ENCODE measurements around the gene SFXN5. TPM values are rescaled to one million over a fixed set of nuclear protein-coding genes. Genes with fewer than 3 reads are reported as not detected.

SFXN5 gene
- total and polyA plus RNA-seq, 2 donors: 9.2 to 11.8 TPM

GRCh38 chr2:72979896-72980295, 91.6 kb downstream of the SFXN5 start:
- 63% methylated on average over 3 of the region's 3 CpGs for WGBS
- H3K4me3 ChIP-seq (ENCODE audit: low read depth, low read length): no peak overlapping the region
- H3K36me3 ChIP-seq (ENCODE audit: insufficient read depth): no peaks in the 10 kb centered on the region
- no peak overlapping the region for H3K27ac ChIP-seq (ENCODE audit: low read depth)
- DNase-seq (ENCODE audit: extremely low spot score): no peak
- H3K4me1 ChIP-seq (ENCODE audit: insufficient read depth): no peaks in the 10 kb centered on the region

GRCh38 chr2:72975017-72975416, 96.5 kb downstream of the SFXN5 start:
- no peak for DNase-seq (ENCODE audit: extremely low spot score)
- WGBS: 65% methylated on average over 3 of the region's 3 CpGs
- Histone ChIP-seq H3K4me1 (ENCODE audit: insufficient read depth) (no peaks in the 10 kb centered on the region), H3K36me3 (ENCODE audit: insufficient read depth) (no peaks in the 10 kb centered on the region), H3K27ac (ENCODE audit: low read depth) (no peak overlapping the region), H3K4me3 (ENCODE audit: low read depth, low read length) (no peak overlapping the region)

GRCh38 chr2:72974436-72974754, 97.1 kb downstream of the SFXN5 start:
- Histone ChIP-seq H3K27ac (ENCODE audit: low read depth) (no peak overlapping the region), H3K4me3 (ENCODE audit: low read depth, low read length) (no peak overlapping the region), H3K36me3 (ENCODE audit: insufficient read depth) (peaks cover 2% of the 10 kb centered on the region), H3K4me1 (ENCODE audit: insufficient read depth) (no peaks in the 10 kb centered on the region)
- 82% methylated on average over 2 of the region's 2 CpGs for WGBS
- no peak for DNase-seq (ENCODE audit: extremely low spot score)

DNA sequence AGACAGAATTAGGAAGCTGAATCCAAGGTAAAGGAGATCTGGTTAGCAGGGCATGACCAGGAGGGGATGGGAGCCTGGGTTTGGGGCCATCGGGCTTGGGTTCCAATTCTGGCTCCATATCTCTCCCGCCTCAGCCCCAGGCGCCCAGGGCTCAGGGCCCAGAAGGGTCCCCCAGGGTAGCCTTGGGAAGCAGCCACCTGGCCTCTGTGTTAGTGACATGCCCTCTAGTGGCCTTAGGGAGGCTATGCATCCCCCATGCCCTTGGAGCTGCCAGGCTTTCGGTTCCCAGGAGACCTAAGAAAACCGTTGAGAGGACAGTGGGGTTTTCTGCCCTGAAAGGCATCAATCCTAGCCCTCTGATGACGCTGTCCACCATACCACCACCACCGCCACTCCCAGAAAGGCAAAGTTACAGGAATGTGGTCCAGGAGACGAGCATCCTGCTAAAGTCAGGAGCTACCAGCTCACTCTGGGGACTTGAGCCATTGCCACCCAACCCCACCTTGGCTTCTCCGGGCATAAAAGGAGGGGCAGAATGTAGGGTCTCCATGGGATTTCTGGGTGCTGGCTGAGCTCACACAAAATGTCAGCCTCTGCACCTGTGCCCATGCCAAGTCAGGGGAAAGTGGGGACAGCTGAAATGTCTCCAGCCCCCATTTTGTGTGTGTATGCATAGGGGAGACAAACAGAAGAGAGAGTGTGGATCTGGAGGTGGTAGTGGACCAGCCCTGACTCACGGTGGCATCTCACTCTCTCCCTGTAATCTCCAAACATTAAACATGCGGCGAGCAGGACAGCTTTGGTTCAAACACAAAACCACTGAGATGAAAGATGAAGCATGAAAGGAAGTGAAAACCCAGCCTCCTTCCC, 97.7 kb downstream of the SFXN5 start:
- DNase-seq (ENCODE audit: extremely low spot score): no peak
- H3K27ac ChIP-seq (ENCODE audit: low read depth): no peak overlapping the region
- H3K4me3 ChIP-seq (ENCODE audit: low read depth, low read length): no peak overlapping the region
- 64% methylated on average over 12 of the region's 12 CpGs for WGBS
- H3K36me3 ChIP-seq (ENCODE audit: insufficient read depth): peaks cover 2% of the 10 kb centered on the region
- H3K4me1 ChIP-seq (ENCODE audit: insufficient read depth): no peaks in the 10 kb centered on the region

DNA sequence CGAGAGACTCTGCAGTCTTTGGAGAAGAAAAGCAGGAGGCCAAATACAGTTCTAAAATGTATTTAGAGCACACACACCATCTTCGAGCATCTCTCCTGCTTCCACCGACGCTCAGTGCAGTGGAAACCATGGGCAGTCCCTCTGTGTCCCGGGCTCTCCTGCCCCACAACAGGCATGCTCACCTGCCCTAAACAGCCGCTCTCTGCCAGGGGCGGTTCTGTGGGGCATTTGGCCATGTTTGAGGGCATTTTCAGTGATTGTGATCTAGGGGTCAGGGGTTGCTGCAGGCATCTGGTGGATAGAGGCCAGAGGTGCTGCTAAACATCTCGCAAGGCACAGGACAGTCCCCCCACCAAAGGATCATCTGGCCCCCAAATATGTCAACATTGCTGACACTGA, 98.4 kb downstream of the SFXN5 start:
- DNase-seq (ENCODE audit: extremely low spot score): no peak
- 90% methylated on average over 8 of the region's 8 CpGs for WGBS
- Histone ChIP-seq H3K36me3 (ENCODE audit: insufficient read depth) (peaks cover 2% of the 10 kb centered on the region), H3K4me3 (ENCODE audit: low read depth, low read length) (no peak overlapping the region), H3K27ac (ENCODE audit: low read depth) (no peak overlapping the region), H3K4me1 (ENCODE audit: insufficient read depth) (no peaks in the 10 kb centered on the region)

DNA sequence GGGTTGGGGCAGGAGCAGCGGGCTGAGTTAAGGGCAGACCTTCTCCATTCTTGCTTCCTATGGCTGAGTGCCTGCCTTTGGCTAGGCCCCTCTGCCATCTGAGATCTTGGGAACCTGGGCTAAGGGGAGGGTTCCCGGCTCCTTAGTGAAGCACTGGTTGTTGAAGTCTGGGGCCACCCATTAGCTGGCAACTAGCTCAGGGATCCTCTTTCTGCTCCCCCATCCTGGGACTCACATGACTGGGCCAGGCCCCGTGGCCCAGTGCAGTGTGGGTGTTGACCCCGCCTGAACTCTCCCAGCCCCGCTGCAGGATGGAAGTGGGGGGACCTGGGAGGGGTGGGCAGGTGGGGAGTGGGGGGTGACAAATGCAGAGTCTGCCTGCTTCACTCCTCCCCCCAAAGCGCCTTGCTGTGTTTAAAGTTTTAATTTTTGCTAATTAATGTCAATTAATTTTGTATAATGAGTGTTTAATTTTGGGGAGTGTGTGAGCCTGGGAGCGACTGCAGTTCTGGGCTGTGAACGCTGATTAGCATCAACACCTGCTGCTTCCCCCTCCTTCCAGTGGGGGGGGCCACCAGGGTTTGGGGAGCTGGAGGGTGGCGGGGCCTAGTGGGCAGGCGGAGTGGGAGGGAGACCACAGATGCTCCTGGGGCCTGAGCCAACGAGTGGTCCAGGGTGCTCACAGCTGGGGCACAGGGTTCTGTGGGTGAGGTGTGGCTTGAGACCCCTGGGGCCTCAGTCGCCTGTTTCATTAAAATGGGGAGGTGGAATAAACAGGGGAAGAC, 99.0 kb downstream of the SFXN5 start:
- no peak overlapping the region for H3K4me3 ChIP-seq (ENCODE audit: low read depth, low read length)
- peaks cover 2% of the 10 kb centered on the region for H3K36me3 ChIP-seq (ENCODE audit: insufficient read depth)
- H3K4me1 ChIP-seq (ENCODE audit: insufficient read depth): no peaks in the 10 kb centered on the region
- DNase-seq (ENCODE audit: extremely low spot score): no peak
- H3K27ac ChIP-seq (ENCODE audit: low read depth): no peak overlapping the region
- WGBS: 91% methylated on average over 12 of the region's 12 CpGs

DNA sequence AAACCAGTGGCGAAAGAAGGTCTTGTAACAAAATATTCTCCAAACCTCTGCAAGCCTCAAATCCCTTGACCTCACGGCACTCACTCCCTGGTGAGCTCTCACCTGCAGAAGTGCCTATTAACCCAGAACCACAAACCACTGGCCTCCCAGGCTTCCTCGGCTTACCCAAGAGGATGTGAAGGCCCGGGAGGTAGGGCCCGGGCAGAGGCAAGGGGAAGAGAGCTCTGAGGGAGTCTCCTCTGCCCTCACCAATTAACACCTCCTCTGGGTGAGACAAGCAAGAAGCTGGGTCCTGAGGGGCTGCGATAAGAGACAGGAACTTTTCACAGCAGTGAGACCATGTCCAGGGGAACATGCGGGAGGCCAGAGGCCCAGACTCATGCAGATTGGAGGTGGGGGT, 100.5 kb downstream of the SFXN5 start:
- H3K27ac ChIP-seq (ENCODE audit: low read depth): no peak overlapping the region
- H3K4me3 ChIP-seq (ENCODE audit: low read depth, low read length): no peak overlapping the region
- no peak for DNase-seq (ENCODE audit: extremely low spot score)
- WGBS: 87% methylated on average over 7 of the region's 7 CpGs
- H3K36me3 ChIP-seq (ENCODE audit: insufficient read depth): peaks cover 2% of the 10 kb centered on the region
- H3K4me1 ChIP-seq (ENCODE audit: insufficient read depth): no peaks in the 10 kb centered on the region

- Histone ChIP-seq H3K36me3 (ENCODE audit: insufficient read depth) (peaks cover 2% of the 10 kb centered on the region), H3K27ac (ENCODE audit: low read depth) (no peak overlapping the region), H3K4me3 (ENCODE audit: low read depth, low read length) (no peak overlapping the region), H3K4me1 (ENCODE audit: insufficient read depth) (no peaks in the 10 kb centered on the region)
- DNase-seq (ENCODE audit: extremely low spot score): no peak
- WGBS: 66% methylated on average over 4 of the region's 4 CpGs
These were observed 101.8 kb downstream of the SFXN5 start for GRCh38 chr2:72969706-72970105.

DNA sequence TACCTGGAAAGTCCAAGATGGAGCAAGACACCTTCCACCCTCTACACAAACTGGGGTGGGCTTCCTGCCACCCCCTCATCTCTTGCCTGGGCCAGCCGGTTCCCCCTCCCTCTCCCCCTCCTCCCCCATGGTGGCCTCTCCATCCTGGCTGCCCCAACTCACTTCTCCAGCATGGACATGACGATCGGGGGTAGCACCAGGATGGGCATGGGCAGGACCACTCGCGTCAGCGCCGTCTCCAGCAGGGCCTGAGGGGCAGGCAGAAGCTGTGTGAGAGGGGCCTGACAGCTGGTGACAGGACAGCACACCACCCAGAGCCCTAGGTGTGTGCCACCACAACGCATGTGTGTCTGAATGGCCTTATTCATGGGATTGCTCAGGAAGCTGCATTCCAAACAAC, 103.2 kb downstream of the SFXN5 start:
- Histone ChIP-seq H3K4me3 (ENCODE audit: low read depth, low read length) (no peak overlapping the region), H3K4me1 (ENCODE audit: insufficient read depth) (no peaks in the 10 kb centered on the region), H3K36me3 (ENCODE audit: insufficient read depth) (peaks cover 2% of the 10 kb centered on the region), H3K27ac (ENCODE audit: low read depth) (no peak overlapping the region)
- WGBS: 88% methylated on average over 8 of the region's 8 CpGs
- no peak for DNase-seq (ENCODE audit: extremely low spot score)

DNA sequence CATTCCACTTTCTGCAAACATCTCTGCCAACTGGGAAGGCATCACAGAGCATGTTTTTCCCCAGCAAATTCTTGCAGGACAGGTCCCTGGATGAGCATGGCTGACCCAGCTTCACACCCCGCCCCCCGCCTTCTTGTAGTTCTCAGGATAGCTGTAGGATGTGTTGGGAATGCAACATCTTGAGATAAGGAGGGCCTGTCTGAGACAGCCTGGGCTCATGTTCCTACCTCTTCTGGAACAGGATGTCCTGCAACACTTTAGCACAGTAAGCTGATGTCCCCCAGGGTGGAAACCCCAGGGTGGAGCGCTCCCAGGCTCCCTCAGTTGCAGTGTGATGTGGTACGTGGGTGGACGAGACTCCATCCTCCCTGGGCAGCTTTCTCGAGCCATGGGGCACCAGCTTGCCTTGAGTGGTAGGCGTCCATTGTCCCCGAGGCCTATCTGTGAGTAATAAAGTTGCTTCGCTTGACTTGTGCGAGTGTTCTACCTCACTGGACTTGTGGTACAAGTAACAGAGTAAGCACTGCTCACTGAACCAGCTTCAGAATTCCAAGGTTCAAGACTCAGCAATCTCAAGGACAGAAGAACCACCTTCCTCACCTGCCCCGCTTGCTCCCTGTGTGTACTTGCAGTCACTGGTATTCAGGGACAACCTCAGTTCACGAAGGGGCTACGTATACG, 105.6 kb downstream of the SFXN5 start:
- no peak for DNase-seq (ENCODE audit: extremely low spot score)
- Histone ChIP-seq H3K27ac (ENCODE audit: low read depth) (no peak overlapping the region), H3K36me3 (ENCODE audit: insufficient read depth) (peaks cover 2% of the 10 kb centered on the region), H3K4me3 (ENCODE audit: low read depth, low read length) (no peak overlapping the region), H3K4me1 (ENCODE audit: insufficient read depth) (no peaks in the 10 kb centered on the region)
- WGBS: 95% methylated on average over 14 of the region's 14 CpGs

DNA sequence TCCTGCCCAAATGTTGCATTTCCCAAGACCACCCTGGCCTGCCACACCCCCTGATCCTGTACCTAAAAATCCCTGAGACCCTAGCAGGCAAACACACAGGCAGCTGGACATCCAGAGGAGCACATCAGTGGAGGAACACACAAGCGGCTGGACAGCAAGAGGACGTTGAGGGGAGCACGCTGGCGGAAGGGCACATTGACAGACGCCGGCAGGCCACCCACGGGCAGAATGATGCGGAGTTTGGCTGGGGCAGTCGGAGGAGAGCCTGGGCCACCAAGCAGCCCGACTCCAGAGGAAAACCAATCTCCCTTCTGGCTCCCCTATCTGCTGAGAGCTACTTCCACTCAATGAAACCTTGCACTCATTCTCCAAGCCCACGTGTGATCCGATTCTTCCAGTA, 106.5 kb downstream of the SFXN5 start:
- Histone ChIP-seq H3K4me1 (ENCODE audit: insufficient read depth) (no peaks in the 10 kb centered on the region), H3K27ac (ENCODE audit: low read depth) (no peak overlapping the region), H3K36me3 (ENCODE audit: insufficient read depth) (peaks cover 2% of the 10 kb centered on the region), H3K4me3 (ENCODE audit: low read depth, low read length) (no peak overlapping the region)
- no peak for DNase-seq (ENCODE audit: extremely low spot score)
- WGBS: 88% methylated on average over 12 of the region's 12 CpGs

DNA sequence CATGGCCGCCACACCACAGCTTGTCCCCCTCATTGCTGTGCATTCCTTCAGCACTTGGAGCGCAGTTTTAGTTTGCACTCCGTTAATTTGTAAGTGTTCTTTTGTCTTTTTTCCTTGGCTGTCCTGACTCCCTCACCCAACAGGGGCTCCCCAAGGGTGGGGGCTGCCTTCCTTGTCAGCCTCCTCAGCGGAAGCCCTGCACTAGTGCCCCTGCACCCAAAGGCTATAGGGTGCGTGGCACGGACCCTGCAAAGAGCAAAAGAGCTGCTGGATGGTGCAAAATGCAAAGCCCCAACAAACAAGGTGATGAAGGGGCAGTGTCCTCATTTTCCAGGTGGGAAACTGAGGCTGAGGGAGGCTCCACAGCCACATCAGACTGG, 107.4 kb downstream of the SFXN5 start:
- Histone ChIP-seq H3K36me3 (ENCODE audit: insufficient read depth) (no peaks in the 10 kb centered on the region), H3K4me3 (ENCODE audit: low read depth, low read length) (no peak overlapping the region), H3K4me1 (ENCODE audit: insufficient read depth) (no peaks in the 10 kb centered on the region), H3K27ac (ENCODE audit: low read depth) (no peak overlapping the region)
- no peak for DNase-seq (ENCODE audit: extremely low spot score)
- WGBS: 92% methylated on average over 6 of the region's 6 CpGs

GRCh38 chr2:72963423-72964145, 107.9 kb downstream of the SFXN5 start:
- Histone ChIP-seq H3K27ac (ENCODE audit: low read depth) (no peak overlapping the region), H3K4me3 (ENCODE audit: low read depth, low read length) (no peak overlapping the region), H3K4me1 (ENCODE audit: insufficient read depth) (no peaks in the 10 kb centered on the region), H3K36me3 (ENCODE audit: insufficient read depth) (no peaks in the 10 kb centered on the region)
- DNase-seq (ENCODE audit: extremely low spot score): no peak
- whole genome bisulfite sequencing: 86% methylated on average over 10 of the region's 10 CpGs
